PC-9 (cell line): ENCODE measurements around the gene DKC1. TPM values are rescaled to one million over a fixed set of nuclear protein-coding genes. Genes with fewer than 3 reads are reported as not detected.

Experiments
- BruUV-seq: library from RNA; stranded (reverse); fragments of 400-500 nt; replicated peaks from 2 replicates; lab custom pipeline; 2021; lab: Mats Ljungman, UMichigan
- CTCF ChIA-PET: fragments of 300-600 bp; sonication (Branson Sonifier 250); formaldehyde crosslinking; loops from one replicate; lab custom pipeline; 2022; ENCODE audit warnings: antibody characterized with exemption; lab: Charles Lee
- POLR2A ChIA-PET: fragments of 300-600 bp; sonication (Branson Sonifier 250); formaldehyde crosslinking; loops from one replicate; lab custom pipeline; 2022; ENCODE audit warnings: antibody characterized with exemption; ENCODE audit not compliant: unreplicated experiment; lab: Charles Lee
- DNase-seq, 2 experiments: peaks; one replicate each; pipeline versions ENCODE4 v3.0.0 to v3.0.0-alpha.2; 2015 to 2022; ENCODE audit warnings: mixed read lengths in 1 of 2
- H2AFZ ChIP-seq: fragments of 200-600 bp; sonication (generic); 2 replicates; pipeline ENCODE4 v1.8.1; 2017; ENCODE audit warnings: antibody characterized with exemption
- H3F3A ChIP-seq: fragments of 200-600 bp; sonication (generic); 2 replicates; pipeline ENCODE4 v1.8.1; 2017; ENCODE audit warnings: antibody characterized with exemption, mild to moderate bottlenecking, low read depth; ENCODE audit not compliant: insufficient read depth
- H3K27ac ChIP-seq: fragments of 200-600 bp; sonication (generic); 2 replicates; pipeline ENCODE4 v1.6.1; 2016; ENCODE audit warnings: mixed run types
- H3K27me3 ChIP-seq: fragments of 200-600 bp; sonication (generic); 2 replicates; pipeline ENCODE4 v1.6.1; 2016; ENCODE audit warnings: low read depth, mixed run types; ENCODE audit not compliant: insufficient read depth
- H3K36me3 ChIP-seq: fragments of 200-600 bp; sonication (generic); 2 replicates; pipeline ENCODE4 v1.6.1; 2016; ENCODE audit warnings: low read depth, mixed run types
- H3K4me1 ChIP-seq: fragments of 200-600 bp; sonication (generic); replicated peaks from 2 replicates; pipeline ENCODE4 v1.6.1; 2016; ENCODE audit warnings: mixed run types; ENCODE audit not compliant: insufficient read depth
- H3K4me2 ChIP-seq: fragments of 200-600 bp; sonication (generic); 2 replicates; pipeline ENCODE4 v1.6.1; 2017; ENCODE audit warnings: mixed run types
- H3K4me3 ChIP-seq: fragments of 200-600 bp; sonication (generic); 2 replicates; pipeline ENCODE4 v1.6.1; 2016; ENCODE audit warnings: mixed run types
- H3K79me2 ChIP-seq: fragments of 200-600 bp; sonication (generic); 2 replicates; pipeline ENCODE4 v1.6.1; 2017; ENCODE audit warnings: low read depth, mixed run types
- H3K9me2 ChIP-seq: fragments of 200-600 bp; sonication (generic); 2 replicates; pipeline ENCODE4 v1.8.1; 2017; ENCODE audit warnings: mild to moderate bottlenecking; ENCODE audit not compliant: insufficient read depth
- H3K9me3 ChIP-seq: fragments of 200-600 bp; sonication (generic); 2 replicates; pipeline ENCODE4 v1.8.1; 2016; ENCODE audit warnings: low read depth; ENCODE audit not compliant: insufficient read depth
- H4K20me1 ChIP-seq: fragments of 200-600 bp; sonication (generic); 2 replicates; pipeline ENCODE4 v1.8.1; 2017; ENCODE audit not compliant: insufficient read depth
- EZH2 ChIP-seq: fragments of 200-600 bp; sonication (generic); IDR thresholded peaks from 2 replicates; pipeline ENCODE4 v1.8.0; 2017; ENCODE audit warnings: antibody characterized with exemption, low read depth
- intact Hi-C: fragments of 100-400 bp; cut with micrococcal nuclease; formaldehyde crosslinking; loops from one replicate; pipeline ENCODE4 v1.10.0; 2022; ENCODE audit not compliant: unreplicated experiment
- total RNA-seq: library from RNA; stranded (reverse); gene quantifications from 2 replicates; pipeline ENCODE4 v1.2.3, GENCODE V29; 2021
- TF ChIP-seq, protein P1 (sequence below): fragments of 200-600 bp; sonication (generic); conservative IDR thresholded peaks from 2 replicates; pipeline ENCODE4 v1.6.1; 2017; ENCODE audit warnings: mixed run types, antibody characterized with exemption, mild to moderate bottlenecking, moderate library complexity

DKC1 gene
- total RNA-seq, 1 experiment from 2014 or later = 101 TPM

GRCh38 chrX:154802947-154803346 is 40.3 kb downstream of the DKC1 start:
- Histone ChIP-seq H3K79me2 (no peaks in the 10 kb centered on the region), H2AFZ (no peak overlapping the region), H4K20me1 (no peaks in the 10 kb centered on the region), H3K4me1 (peaks cover 27% of the 10 kb centered on the region), H3K27ac (no peak overlapping the region), H3F3A (peaks cover 32% of the 10 kb centered on the region), H3K27me3 (no peaks in the 10 kb centered on the region), H3K4me3 (no peak overlapping the region), H3K9me3 (no peaks in the 10 kb centered on the region), H3K4me2 (no peak overlapping the region), H3K9me2 (no peaks in the 10 kb centered on the region), H3K36me3 (no peaks in the 10 kb centered on the region)
- ChIA-PET CTCF (no interaction called here), POLR2A (no interaction called here)
- no TSS peak for BruUV-seq
- intact Hi-C loops = no loop called here
- DNase-seq = no peak
- no peak for TF ChIP-seq EZH2
- TF ChIP-seq, protein P1, sequence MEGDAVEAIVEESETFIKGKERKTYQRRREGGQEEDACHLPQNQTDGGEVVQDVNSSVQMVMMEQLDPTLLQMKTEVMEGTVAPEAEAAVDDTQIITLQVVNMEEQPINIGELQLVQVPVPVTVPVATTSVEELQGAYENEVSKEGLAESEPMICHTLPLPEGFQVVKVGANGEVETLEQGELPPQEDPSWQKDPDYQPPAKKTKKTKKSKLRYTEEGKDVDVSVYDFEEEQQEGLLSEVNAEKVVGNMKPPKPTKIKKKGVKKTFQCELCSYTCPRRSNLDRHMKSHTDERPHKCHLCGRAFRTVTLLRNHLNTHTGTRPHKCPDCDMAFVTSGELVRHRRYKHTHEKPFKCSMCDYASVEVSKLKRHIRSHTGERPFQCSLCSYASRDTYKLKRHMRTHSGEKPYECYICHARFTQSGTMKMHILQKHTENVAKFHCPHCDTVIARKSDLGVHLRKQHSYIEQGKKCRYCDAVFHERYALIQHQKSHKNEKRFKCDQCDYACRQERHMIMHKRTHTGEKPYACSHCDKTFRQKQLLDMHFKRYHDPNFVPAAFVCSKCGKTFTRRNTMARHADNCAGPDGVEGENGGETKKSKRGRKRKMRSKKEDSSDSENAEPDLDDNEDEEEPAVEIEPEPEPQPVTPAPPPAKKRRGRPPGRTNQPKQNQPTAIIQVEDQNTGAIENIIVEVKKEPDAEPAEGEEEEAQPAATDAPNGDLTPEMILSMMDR = no peak

- intact Hi-C loops = loop anchor here (2.0 kb wide), 1 partner anchor 42 kb away; the partner anchor contains the start of gene DKC1
- ChIA-PET POLR2A (no interaction called here), CTCF (interaction anchor here (0.6 kb wide), 1 partner anchor 264 kb away, joined by 24 read pairs; no protein-coding TSS in a partner anchor)
- TF ChIP-seq, protein P1 = no peak
- no peak for TF ChIP-seq EZH2
- H3K36me3 ChIP-seq = no peaks in the 10 kb centered on the region
- peak overlapping the region; percentile 54; the same call in 1 of the 2 replicates for H3K4me3 ChIP-seq
- H3K4me1 ChIP-seq = peaks cover 12% of the 10 kb centered on the region
- H2AFZ ChIP-seq = no peak overlapping the region; the same call in 1 of the 2 replicates
- peaks cover 3% of the 10 kb centered on the region; the same call in 1 of the 2 replicates for H3K27me3 ChIP-seq
- H3K27ac ChIP-seq = no peak overlapping the region
- no peak for DNase-seq
- H3K9me3 ChIP-seq = no peaks in the 10 kb centered on the region
- H3K9me2 ChIP-seq = no peaks in the 10 kb centered on the region
- BruUV-seq = no TSS peak
- no peaks in the 10 kb centered on the region for H4K20me1 ChIP-seq
- peak overlapping the region; percentile 82; the same call in 1 of the 2 replicates for H3K4me2 ChIP-seq
- H3K79me2 ChIP-seq = no peaks in the 10 kb centered on the region
- peaks cover 17% of the 10 kb centered on the region; the same call in 1 of the 2 replicates for H3F3A ChIP-seq
These were observed 41.7 kb downstream of the DKC1 start for GRCh38 chrX:154804261-154804956.

- Histone ChIP-seq H3K9me2 (no peaks in the 10 kb centered on the region), H2AFZ (peak within 1 kb of the TSS; percentile 77), H3K27ac (no peak within 1 kb of the TSS), H3K9me3 (no peaks in the 10 kb centered on the region), H4K20me1 (no peaks in the 10 kb centered on the region), H3K4me3 (peak within 1 kb of the TSS; percentile 54), H3K79me2 (no peaks in the 10 kb centered on the region), H3K4me1 (peaks cover 5% of the 10 kb centered on the region; the same call in 1 of the 2 replicates), H3K4me2 (peak within 1 kb of the TSS; percentile 82), H3F3A (peaks cover 10% of the 10 kb centered on the region; the same call in 1 of the 2 replicates), H3K27me3 (peaks cover 3% of the 10 kb centered on the region; the same call in 1 of the 2 replicates), H3K36me3 (no peaks in the 10 kb centered on the region)
- ChIA-PET CTCF (no interaction called here), POLR2A (interaction anchor here (0.7 kb wide), 2 partner anchors 41 to 737 kb away, joined by 3 to 6 read pairs; no protein-coding TSS in a partner anchor)
- TF ChIP-seq, protein P1 = no peak
- TF ChIP-seq EZH2 = no peak
- DNase-seq = peak; percentile 44 to 87
- no TSS peak for BruUV-seq
- intact Hi-C loops = loop anchor here (2.0 kb wide), 1 partner anchor 42 kb away; the partner anchor contains the start of gene DKC1
These were observed 42.5 kb downstream of the DKC1 start, which contains the start of gene MPP1 for GRCh38 chrX:154804957-154805695. MPP1 (minus strand) TSS chrX:154805485; CDS start chrX:154805373, 112 bp downstream.
